ENCODE measurements around the gene MED10. TPM values are rescaled to one million over a fixed set of nuclear protein-coding genes. Genes with fewer than 3 reads are reported as not detected.
"Not testable (repeated sequence)": the region's sequence is repeated elsewhere in the genome, so short reads cannot be mapped to it uniquely, and the experiment has no call there.

The MED10 gene
- total RNA-seq, 1 donor from 2014 or later: 29.4 TPM

- H3K4me3 Mint-ChIP-seq: no peak overlapping the region
- no peaks in the 10 kb centered on the region for H3K27me3 Mint-ChIP-seq (ENCODE audit: low read depth)
- H3K4me1 Mint-ChIP-seq: no peaks in the 10 kb centered on the region
- no peak for DNase-seq (ENCODE audit: low read depth, low spot score)
- no peaks in the 10 kb centered on the region for H3K9me3 Mint-ChIP-seq
- TF ChIP-seq, protein P1, sequence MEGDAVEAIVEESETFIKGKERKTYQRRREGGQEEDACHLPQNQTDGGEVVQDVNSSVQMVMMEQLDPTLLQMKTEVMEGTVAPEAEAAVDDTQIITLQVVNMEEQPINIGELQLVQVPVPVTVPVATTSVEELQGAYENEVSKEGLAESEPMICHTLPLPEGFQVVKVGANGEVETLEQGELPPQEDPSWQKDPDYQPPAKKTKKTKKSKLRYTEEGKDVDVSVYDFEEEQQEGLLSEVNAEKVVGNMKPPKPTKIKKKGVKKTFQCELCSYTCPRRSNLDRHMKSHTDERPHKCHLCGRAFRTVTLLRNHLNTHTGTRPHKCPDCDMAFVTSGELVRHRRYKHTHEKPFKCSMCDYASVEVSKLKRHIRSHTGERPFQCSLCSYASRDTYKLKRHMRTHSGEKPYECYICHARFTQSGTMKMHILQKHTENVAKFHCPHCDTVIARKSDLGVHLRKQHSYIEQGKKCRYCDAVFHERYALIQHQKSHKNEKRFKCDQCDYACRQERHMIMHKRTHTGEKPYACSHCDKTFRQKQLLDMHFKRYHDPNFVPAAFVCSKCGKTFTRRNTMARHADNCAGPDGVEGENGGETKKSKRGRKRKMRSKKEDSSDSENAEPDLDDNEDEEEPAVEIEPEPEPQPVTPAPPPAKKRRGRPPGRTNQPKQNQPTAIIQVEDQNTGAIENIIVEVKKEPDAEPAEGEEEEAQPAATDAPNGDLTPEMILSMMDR (conservative IDR thresholded peaks at IDR 0.05): no peak
- H3K27ac Mint-ChIP-seq (ENCODE audit: unreplicated experiment): no peak overlapping the region
- H3K36me3 Mint-ChIP-seq (ENCODE audit: low read depth): peaks cover 7% of the 10 kb centered on the region
These were observed 13.0 kb downstream of the MED10 start for GRCh38 chr5:6365142-6365976.

GRCh38 chr5:6363454-6364011 is 14.8 kb downstream of the MED10 start:
- not testable (repeated sequence) for H3K27ac Mint-ChIP-seq (ENCODE audit: unreplicated experiment); H3K4me1 Mint-ChIP-seq; H3K4me3 Mint-ChIP-seq; H3K27me3 Mint-ChIP-seq (ENCODE audit: low read depth); DNase-seq (ENCODE audit: low read depth, low spot score); H3K36me3 Mint-ChIP-seq (ENCODE audit: low read depth); H3K9me3 Mint-ChIP-seq

GRCh38 chr5:6362846-6363245 is 15.5 kb downstream of the MED10 start:
- Mint-ChIP-seq H3K27me3 (ENCODE audit: low read depth) (no peaks in the 10 kb centered on the region), H3K4me1 (peaks cover 6% of the 10 kb centered on the region), H3K36me3 (ENCODE audit: low read depth) (peaks cover 3% of the 10 kb centered on the region), H3K9me3 (no peaks in the 10 kb centered on the region), H3K4me3 (no peak overlapping the region), H3K27ac (ENCODE audit: unreplicated experiment) (no peak overlapping the region)
- TF ChIP-seq, protein P1 (conservative IDR thresholded peaks at IDR 0.05): no peak
- no peak for DNase-seq (ENCODE audit: low read depth, low spot score)

DNA sequence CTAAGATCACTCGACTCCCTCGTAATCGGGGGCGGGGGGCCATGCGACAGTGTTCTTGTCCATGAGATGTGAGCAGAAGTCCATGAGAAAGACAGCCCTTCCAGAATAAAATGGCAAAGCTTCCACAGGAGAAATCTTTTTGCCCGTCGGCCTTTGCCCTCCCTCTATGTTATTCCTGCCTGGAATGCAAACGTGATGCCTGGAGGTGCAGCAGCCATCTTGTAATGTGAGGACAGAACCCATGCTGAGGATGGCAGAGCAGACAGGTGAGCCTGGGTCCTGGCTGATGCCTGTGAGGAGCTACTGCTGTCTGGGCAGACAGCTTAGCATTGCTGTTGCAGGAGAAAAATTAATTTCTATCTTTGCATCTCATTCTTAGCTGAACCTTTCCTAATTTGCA is 17.2 kb downstream of the MED10 start:
- no peak for DNase-seq (ENCODE audit: low read depth, low spot score)
- Mint-ChIP-seq H3K4me3 (no peak overlapping the region), H3K36me3 (ENCODE audit: low read depth) (peaks cover 3% of the 10 kb centered on the region), H3K27ac (ENCODE audit: unreplicated experiment) (no peak overlapping the region), H3K4me1 (peaks cover 6% of the 10 kb centered on the region), H3K9me3 (no peaks in the 10 kb centered on the region), H3K27me3 (ENCODE audit: low read depth) (no peaks in the 10 kb centered on the region)
- TF ChIP-seq, protein P1 (conservative IDR thresholded peaks at IDR 0.05): no peak

DNA sequence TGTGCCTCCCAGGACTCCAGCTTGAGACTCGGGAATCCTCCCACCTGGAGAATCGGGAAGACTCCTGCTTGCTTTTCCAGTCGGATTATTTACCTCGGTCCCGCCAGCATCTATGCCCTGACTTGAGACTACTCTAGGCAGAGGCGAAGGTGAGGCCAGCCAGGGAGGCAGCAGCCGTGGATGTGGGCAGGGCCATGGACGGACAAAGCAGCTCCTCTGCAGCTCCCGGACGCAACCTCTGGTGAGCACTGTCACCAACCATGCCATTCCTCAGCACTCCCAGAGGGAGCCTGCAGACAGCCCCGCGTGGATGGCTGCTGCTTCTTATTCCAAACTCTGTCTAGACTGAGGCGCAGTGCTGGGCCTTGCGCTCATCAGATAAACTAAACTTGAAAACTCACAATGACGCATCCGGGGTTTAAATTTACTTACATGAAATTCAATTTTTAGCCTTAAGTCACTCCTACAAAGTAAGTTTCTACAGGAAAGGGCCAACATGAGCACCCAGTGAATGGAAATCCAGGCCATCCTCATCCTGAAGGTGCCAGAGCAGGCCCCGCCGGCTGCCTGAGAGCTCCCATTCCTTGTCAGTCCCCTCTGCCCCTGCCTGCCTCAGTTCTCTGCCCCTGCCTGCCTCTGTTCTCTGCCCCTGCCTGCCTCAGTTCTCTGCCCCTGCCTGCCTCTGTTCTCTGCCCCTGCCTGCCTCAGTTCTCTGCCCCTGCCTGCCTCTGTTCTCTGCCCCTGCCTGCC is 17.8 kb downstream of the MED10 start:
- H3K27me3 Mint-ChIP-seq (ENCODE audit: low read depth): no peaks in the 10 kb centered on the region
- H3K4me1 Mint-ChIP-seq: peaks cover 6% of the 10 kb centered on the region
- no peak overlapping the region for H3K4me3 Mint-ChIP-seq
- no peak for DNase-seq (ENCODE audit: low read depth, low spot score)
- TF ChIP-seq, protein P1 (conservative IDR thresholded peaks at IDR 0.05): no peak
- no peak overlapping the region for H3K27ac Mint-ChIP-seq (ENCODE audit: unreplicated experiment)
- no peaks in the 10 kb centered on the region for H3K9me3 Mint-ChIP-seq
- H3K36me3 Mint-ChIP-seq (ENCODE audit: low read depth): peaks cover 3% of the 10 kb centered on the region
